ENCODE data around the gene CXXC4.

CXXC4 gene

DNA sequence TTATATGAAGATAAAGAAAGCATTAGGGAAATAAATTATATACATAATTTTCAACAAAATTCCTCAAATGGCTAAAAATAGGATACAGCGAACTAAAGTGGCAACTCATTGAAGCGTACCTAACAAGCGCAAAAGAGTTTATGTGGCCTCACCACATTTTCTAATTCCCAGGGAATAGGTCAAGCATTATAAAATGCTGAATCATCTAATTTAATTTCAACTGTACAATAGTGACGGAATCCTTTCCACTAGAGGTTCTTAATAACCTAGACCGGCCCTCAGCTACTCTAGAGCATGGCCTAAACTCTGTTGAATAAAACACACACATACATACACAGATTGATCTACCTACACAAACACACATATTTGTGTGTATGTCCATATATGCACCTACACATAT, 29.1 kb downstream of the CXXC4 start:
- no peak overlapping the region for H3K4me3 ChIP-seq (ENCODE audit: low read depth, low read length)
- no peaks in the 10 kb centered on the region for H3K4me1 ChIP-seq
- H3K27ac ChIP-seq: no peak overlapping the region
- H3K27me3 ChIP-seq (ENCODE audit: control insufficient read depth, insufficient read depth, low read length): no peaks in the 10 kb centered on the region
- H3K9me3 ChIP-seq (ENCODE audit: control insufficient read depth, low read length): no peaks in the 10 kb centered on the region
- H2AFZ ChIP-seq: no peak overlapping the region
- TF ChIP-seq, protein P1, sequence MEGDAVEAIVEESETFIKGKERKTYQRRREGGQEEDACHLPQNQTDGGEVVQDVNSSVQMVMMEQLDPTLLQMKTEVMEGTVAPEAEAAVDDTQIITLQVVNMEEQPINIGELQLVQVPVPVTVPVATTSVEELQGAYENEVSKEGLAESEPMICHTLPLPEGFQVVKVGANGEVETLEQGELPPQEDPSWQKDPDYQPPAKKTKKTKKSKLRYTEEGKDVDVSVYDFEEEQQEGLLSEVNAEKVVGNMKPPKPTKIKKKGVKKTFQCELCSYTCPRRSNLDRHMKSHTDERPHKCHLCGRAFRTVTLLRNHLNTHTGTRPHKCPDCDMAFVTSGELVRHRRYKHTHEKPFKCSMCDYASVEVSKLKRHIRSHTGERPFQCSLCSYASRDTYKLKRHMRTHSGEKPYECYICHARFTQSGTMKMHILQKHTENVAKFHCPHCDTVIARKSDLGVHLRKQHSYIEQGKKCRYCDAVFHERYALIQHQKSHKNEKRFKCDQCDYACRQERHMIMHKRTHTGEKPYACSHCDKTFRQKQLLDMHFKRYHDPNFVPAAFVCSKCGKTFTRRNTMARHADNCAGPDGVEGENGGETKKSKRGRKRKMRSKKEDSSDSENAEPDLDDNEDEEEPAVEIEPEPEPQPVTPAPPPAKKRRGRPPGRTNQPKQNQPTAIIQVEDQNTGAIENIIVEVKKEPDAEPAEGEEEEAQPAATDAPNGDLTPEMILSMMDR (IDR thresholded peaks at IDR 0.05): no peak
- no peak overlapping the region for H3K9ac ChIP-seq
- no peaks in the 10 kb centered on the region for H3K36me3 ChIP-seq (ENCODE audit: control insufficient read depth, insufficient read depth, low read length)
- H3K4me2 ChIP-seq (ENCODE audit: low read length): no peak overlapping the region
- no peaks in the 10 kb centered on the region for H3K79me2 ChIP-seq

DNA sequence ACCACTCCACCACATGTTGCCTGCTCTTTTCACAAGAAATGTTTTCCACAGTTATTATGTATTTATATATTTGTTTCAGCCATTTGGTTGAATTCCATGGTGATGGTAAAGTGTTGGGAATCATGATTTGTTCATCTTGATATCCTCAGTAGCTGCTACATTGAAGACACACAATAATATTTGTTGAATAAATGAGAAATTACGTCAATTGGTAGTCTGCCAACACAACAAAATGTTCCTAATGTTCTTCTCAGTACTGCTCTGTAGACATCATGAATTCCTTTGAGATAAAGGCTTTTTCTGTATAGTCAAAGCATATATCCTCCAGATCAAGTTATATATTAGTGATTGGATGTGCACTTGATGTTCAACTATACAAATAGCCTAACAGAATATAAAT, 29.5 kb downstream of the CXXC4 start:
- H3K79me2 ChIP-seq: no peaks in the 10 kb centered on the region
- no peak overlapping the region for H2AFZ ChIP-seq
- no peak overlapping the region for H3K4me2 ChIP-seq (ENCODE audit: low read length)
- H3K9me3 ChIP-seq (ENCODE audit: control insufficient read depth, low read length): no peaks in the 10 kb centered on the region
- no peak overlapping the region for H3K4me3 ChIP-seq (ENCODE audit: low read depth, low read length)
- H3K27ac ChIP-seq: no peak overlapping the region
- H3K27me3 ChIP-seq (ENCODE audit: control insufficient read depth, insufficient read depth, low read length): no peaks in the 10 kb centered on the region
- H3K4me1 ChIP-seq: no peaks in the 10 kb centered on the region
- no peak overlapping the region for H3K9ac ChIP-seq
- no peaks in the 10 kb centered on the region for H3K36me3 ChIP-seq (ENCODE audit: control insufficient read depth, insufficient read depth, low read length)
- TF ChIP-seq, protein P1 (IDR thresholded peaks at IDR 0.05): no peak

DNA sequence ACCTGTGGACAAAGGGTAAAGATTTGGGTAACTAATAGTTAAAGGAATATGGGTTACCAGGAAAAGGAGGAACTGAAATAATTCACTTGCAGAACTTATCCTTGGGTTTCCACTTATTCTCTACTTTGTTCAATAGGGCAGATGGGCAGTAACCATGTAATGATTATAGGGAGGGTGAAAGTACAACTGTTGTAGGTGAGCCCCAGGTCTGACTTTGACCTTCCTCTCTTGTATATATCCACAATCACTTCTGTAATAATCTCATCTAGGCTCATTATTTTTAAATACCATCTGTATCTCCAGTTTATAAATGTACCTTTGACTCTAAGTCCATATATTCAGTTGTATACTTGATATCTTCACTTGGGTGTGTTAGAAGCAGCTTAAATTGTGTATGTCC, 32.1 kb downstream of the CXXC4 start:
- H3K79me2 ChIP-seq: no peaks in the 10 kb centered on the region
- H2AFZ ChIP-seq: no peak overlapping the region
- TF ChIP-seq, protein P1 (IDR thresholded peaks at IDR 0.05): no peak

DNA sequence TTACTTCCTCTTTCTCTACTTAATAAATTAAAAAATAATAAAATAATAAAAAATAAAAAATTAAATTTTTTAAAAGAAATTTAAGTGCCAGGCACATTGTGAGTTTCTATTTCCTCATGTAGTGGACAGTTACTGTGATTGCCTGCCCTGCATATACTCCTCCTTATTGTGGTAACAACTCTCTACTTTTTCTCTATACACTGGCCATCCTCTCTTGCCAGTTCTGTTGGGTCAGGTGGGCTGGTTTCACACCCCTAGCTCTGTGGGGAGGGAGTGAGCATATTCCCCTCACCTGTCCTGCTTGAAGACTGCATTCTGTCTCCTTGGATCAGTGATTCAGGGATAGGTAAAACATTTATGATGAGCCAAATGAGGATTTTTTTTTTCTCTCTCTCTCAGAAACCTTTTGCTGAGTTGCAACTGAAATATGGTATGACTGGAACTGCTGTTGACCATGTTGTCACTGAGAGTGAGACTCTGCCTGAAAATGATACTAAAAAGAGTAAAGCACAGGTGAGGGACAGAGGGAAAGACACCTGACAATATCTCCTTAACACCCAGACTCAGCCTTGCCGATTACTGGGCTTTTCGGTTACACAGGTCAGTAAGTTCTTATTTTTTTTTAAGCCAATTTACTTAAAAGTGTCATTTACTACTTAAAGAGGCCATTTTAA, 37.2 kb downstream of the CXXC4 start:
- no peaks in the 10 kb centered on the region for H3K79me2 ChIP-seq

More for the DNA sequence above, 32.1 kb downstream of the CXXC4 start:
- H3K4me3 ChIP-seq (ENCODE audit: low read depth, low read length): no peak overlapping the region
- H3K4me1 ChIP-seq: no peaks in the 10 kb centered on the region
- no peak overlapping the region for H3K4me2 ChIP-seq (ENCODE audit: low read length)
- H3K9me3 ChIP-seq (ENCODE audit: control insufficient read depth, low read length): no peaks in the 10 kb centered on the region
- H3K36me3 ChIP-seq (ENCODE audit: control insufficient read depth, insufficient read depth, low read length): no peaks in the 10 kb centered on the region
- H3K27me3 ChIP-seq (ENCODE audit: control insufficient read depth, insufficient read depth, low read length): no peaks in the 10 kb centered on the region
- H3K9ac ChIP-seq: no peak overlapping the region
- no peak overlapping the region for H3K27ac ChIP-seq

More for the DNA sequence above, 37.2 kb downstream of the CXXC4 start:
- no peaks in the 10 kb centered on the region for H3K27me3 ChIP-seq (ENCODE audit: control insufficient read depth, insufficient read depth, low read length)
- H3K9ac ChIP-seq: no peak overlapping the region
- no peak overlapping the region for H3K27ac ChIP-seq
- H3K4me2 ChIP-seq (ENCODE audit: low read length): no peak overlapping the region
- H2AFZ ChIP-seq: no peak overlapping the region
- no peaks in the 10 kb centered on the region for H3K36me3 ChIP-seq (ENCODE audit: control insufficient read depth, insufficient read depth, low read length)
- no peaks in the 10 kb centered on the region for H3K9me3 ChIP-seq (ENCODE audit: control insufficient read depth, low read length)
- H3K4me3 ChIP-seq (ENCODE audit: low read depth, low read length): no peak overlapping the region
- TF ChIP-seq, protein P1 (IDR thresholded peaks at IDR 0.05): no peak
- H3K4me1 ChIP-seq: no peaks in the 10 kb centered on the region

Data from parathyroid adenoma (tissue), 2 donors.